ENCODE data around the gene CREB3. TPM values are rescaled to one million over a fixed set of nuclear protein-coding genes. Genes with fewer than 3 reads are reported as not detected.

CREB3 gene
- polyA plus RNA-seq, 2 donors = 10.5 to 13.6 TPM

GRCh38 chr9:35719546-35719945 is 12.9 kb upstream of the CREB3 start:
- Histone ChIP-seq H3K4me1 (ENCODE audit: control insufficient read depth in 2 of 2, insufficient read depth in 2 of 2, low read length in 1 of 2) (no peaks in the 10 kb centered on the region), H3K9me3 (ENCODE audit: control insufficient read depth in 2 of 2, insufficient read depth in 1 of 2, low read depth in 1 of 2, low read length in 1 of 2) (no peaks in the 10 kb centered on the region), H3K27me3 (ENCODE audit: control insufficient read depth in 1 of 2, insufficient read depth in 2 of 2, low read length in 2 of 2) (no peaks in the 10 kb centered on the region), H3K27ac (ENCODE audit: low read depth in 2 of 2, low read length in 1 of 2) (no peak overlapping the region), H3K4me3 (ENCODE audit: low read depth in 1 of 2, low read length in 2 of 2) (no peak overlapping the region), H3K36me3 (ENCODE audit: control insufficient read depth in 2 of 2, insufficient read depth in 2 of 2, low read length in 1 of 2) (peaks cover 52 to 78% of the 10 kb centered on the region in 2 donors)
- WGBS, 2 donors = 94 to 95% methylated on average over 4 of the region's 4 CpGs

- Histone ChIP-seq H3K9me3 (ENCODE audit: control insufficient read depth in 2 of 2, insufficient read depth in 1 of 2, low read depth in 1 of 2, low read length in 1 of 2) (no peaks in the 10 kb centered on the region), H3K4me1 (ENCODE audit: control insufficient read depth in 2 of 2, insufficient read depth in 2 of 2, low read length in 1 of 2) (peaks cover 0 to 6% of the 10 kb centered on the region in 2 donors), H3K36me3 (ENCODE audit: control insufficient read depth in 2 of 2, insufficient read depth in 2 of 2, low read length in 1 of 2) (peaks cover 40 to 53% of the 10 kb centered on the region in 2 donors), H3K27ac (ENCODE audit: low read depth in 2 of 2, low read length in 1 of 2) (no peak overlapping the region), H3K4me3 (ENCODE audit: low read depth in 1 of 2, low read length in 2 of 2) (no peak overlapping the region), H3K27me3 (ENCODE audit: control insufficient read depth in 1 of 2, insufficient read depth in 2 of 2, low read length in 2 of 2) (no peaks in the 10 kb centered on the region)
- 91 to 95% methylated on average over 2 of the region's 2 CpGs for WGBS, 2 donors
These were observed 9.0 kb upstream of the CREB3 start for GRCh38 chr9:35723426-35723825.

GRCh38 chr9:35723908-35724307 is 8.6 kb upstream of the CREB3 start:
- H3K4me3 ChIP-seq (ENCODE audit: low read depth in 1 of 2, low read length in 2 of 2) = no peak overlapping the region
- H3K36me3 ChIP-seq (ENCODE audit: control insufficient read depth in 2 of 2, insufficient read depth in 2 of 2, low read length in 1 of 2) = peaks cover 37 to 52% of the 10 kb centered on the region in 2 donors
- H3K9me3 ChIP-seq (ENCODE audit: control insufficient read depth in 2 of 2, insufficient read depth in 1 of 2, low read depth in 1 of 2, low read length in 1 of 2) = no peaks in the 10 kb centered on the region
- H3K27ac ChIP-seq (ENCODE audit: low read depth in 2 of 2, low read length in 1 of 2) = no peak overlapping the region
- no peaks in the 10 kb centered on the region for H3K27me3 ChIP-seq (ENCODE audit: control insufficient read depth in 1 of 2, insufficient read depth in 2 of 2, low read length in 2 of 2)
- 94% methylated on average over 8 of the region's 8 CpGs for WGBS, 2 donors
- peaks cover 0 to 10% of the 10 kb centered on the region in 2 donors for H3K4me1 ChIP-seq (ENCODE audit: control insufficient read depth in 2 of 2, insufficient read depth in 2 of 2, low read length in 1 of 2)

GRCh38 chr9:35725362-35725761 is 7.1 kb upstream of the CREB3 start:
- no peak overlapping the region for H3K27ac ChIP-seq (ENCODE audit: low read depth in 2 of 2, low read length in 1 of 2)
- H3K27me3 ChIP-seq (ENCODE audit: control insufficient read depth in 1 of 2, insufficient read depth in 2 of 2, low read length in 2 of 2) = no peaks in the 10 kb centered on the region
- H3K36me3 ChIP-seq (ENCODE audit: control insufficient read depth in 2 of 2, insufficient read depth in 2 of 2, low read length in 1 of 2) = peaks cover 23 to 38% of the 10 kb centered on the region in 2 donors
- no peaks in the 10 kb centered on the region for H3K9me3 ChIP-seq (ENCODE audit: control insufficient read depth in 2 of 2, insufficient read depth in 1 of 2, low read depth in 1 of 2, low read length in 1 of 2)
- H3K4me1 ChIP-seq (ENCODE audit: control insufficient read depth in 2 of 2, insufficient read depth in 2 of 2, low read length in 1 of 2) = peaks cover 3 to 14% of the 10 kb centered on the region in 2 donors
- WGBS, 2 donors = 92 to 94% methylated on average over 11 of the region's 11 CpGs
- no peak overlapping the region for H3K4me3 ChIP-seq (ENCODE audit: low read depth in 1 of 2, low read length in 2 of 2)

- no peaks in the 10 kb centered on the region for H3K9me3 ChIP-seq (ENCODE audit: control insufficient read depth in 2 of 2, insufficient read depth in 1 of 2, low read depth in 1 of 2, low read length in 1 of 2)
- no peaks in the 10 kb centered on the region for H3K27me3 ChIP-seq (ENCODE audit: control insufficient read depth in 1 of 2, insufficient read depth in 2 of 2, low read length in 2 of 2)
- H3K4me3 ChIP-seq (ENCODE audit: low read depth in 1 of 2, low read length in 2 of 2) = no peak overlapping the region
- H3K27ac ChIP-seq (ENCODE audit: low read depth in 2 of 2, low read length in 1 of 2) = peak overlapping the region; percentile 85
- H3K4me1 ChIP-seq (ENCODE audit: control insufficient read depth in 2 of 2, insufficient read depth in 2 of 2, low read length in 1 of 2) = peaks cover 6 to 14% of the 10 kb centered on the region in 2 donors
- 51 to 55% methylated on average over 3 of the region's 3 CpGs for WGBS, 2 donors
- H3K36me3 ChIP-seq (ENCODE audit: control insufficient read depth in 2 of 2, insufficient read depth in 2 of 2, low read length in 1 of 2) = peaks cover 12 to 28% of the 10 kb centered on the region in 2 donors
These were observed 5.5 kb upstream of the CREB3 start for GRCh38 chr9:35726931-35727330.

GRCh38 chr9:35727676-35728040 is 4.8 kb upstream of the CREB3 start:
- Histone ChIP-seq H3K27me3 (ENCODE audit: control insufficient read depth in 1 of 2, insufficient read depth in 2 of 2, low read length in 2 of 2) (no peaks in the 10 kb centered on the region), H3K9me3 (ENCODE audit: control insufficient read depth in 2 of 2, insufficient read depth in 1 of 2, low read depth in 1 of 2, low read length in 1 of 2) (no peaks in the 10 kb centered on the region), H3K4me1 (ENCODE audit: control insufficient read depth in 2 of 2, insufficient read depth in 2 of 2, low read length in 1 of 2) (peaks cover 8 to 14% of the 10 kb centered on the region in 2 donors), H3K36me3 (ENCODE audit: control insufficient read depth in 2 of 2, insufficient read depth in 2 of 2, low read length in 1 of 2) (peaks cover 8 to 22% of the 10 kb centered on the region in 2 donors), H3K27ac (ENCODE audit: low read depth in 2 of 2, low read length in 1 of 2) (peak overlapping the region; percentile 85), H3K4me3 (ENCODE audit: low read depth in 1 of 2, low read length in 2 of 2) (peak overlapping the region in 1 of 2 donors; percentile 0)
- 50 to 52% methylated on average over 5 of the region's 5 CpGs for WGBS, 2 donors

- Histone ChIP-seq H3K9me3 (ENCODE audit: control insufficient read depth in 2 of 2, insufficient read depth in 1 of 2, low read depth in 1 of 2, low read length in 1 of 2) (no peaks in the 10 kb centered on the region), H3K27me3 (ENCODE audit: control insufficient read depth in 1 of 2, insufficient read depth in 2 of 2, low read length in 2 of 2) (no peaks in the 10 kb centered on the region), H3K27ac (ENCODE audit: low read depth in 2 of 2, low read length in 1 of 2) (peak overlapping the region; percentile 85), H3K4me1 (ENCODE audit: control insufficient read depth in 2 of 2, insufficient read depth in 2 of 2, low read length in 1 of 2) (peaks cover 10 to 14% of the 10 kb centered on the region in 2 donors), H3K4me3 (ENCODE audit: low read depth in 1 of 2, low read length in 2 of 2) (peak overlapping the region; percentile 23 to 27), H3K36me3 (ENCODE audit: control insufficient read depth in 2 of 2, insufficient read depth in 2 of 2, low read length in 1 of 2) (peaks cover 8 to 20% of the 10 kb centered on the region in 2 donors)
- WGBS, 2 donors = 23 to 27% methylated on average over 9 to 10 of the region's 10 CpGs
These were observed 4.2 kb upstream of the CREB3 start for GRCh38 chr9:35728041-35728971.

GRCh38 chr9:35729101-35729500 is 3.4 kb upstream of the CREB3 start:
- peak overlapping the region in 1 of 2 donors; percentile 9 for H3K4me3 ChIP-seq (ENCODE audit: low read depth in 1 of 2, low read length in 2 of 2)
- H3K36me3 ChIP-seq (ENCODE audit: control insufficient read depth in 2 of 2, insufficient read depth in 2 of 2, low read length in 1 of 2) = peaks cover 3 to 13% of the 10 kb centered on the region in 2 donors
- H3K27ac ChIP-seq (ENCODE audit: low read depth in 2 of 2, low read length in 1 of 2) = peak overlapping the region; percentile 62 to 99
- 58 to 59% methylated on average over 3 of the region's 3 CpGs for whole genome bisulfite sequencing, 2 donors
- H3K4me1 ChIP-seq (ENCODE audit: control insufficient read depth in 2 of 2, insufficient read depth in 2 of 2, low read length in 1 of 2) = peaks cover 10 to 14% of the 10 kb centered on the region in 2 donors
- H3K9me3 ChIP-seq (ENCODE audit: control insufficient read depth in 2 of 2, insufficient read depth in 1 of 2, low read depth in 1 of 2, low read length in 1 of 2) = no peaks in the 10 kb centered on the region
- H3K27me3 ChIP-seq (ENCODE audit: control insufficient read depth in 1 of 2, insufficient read depth in 2 of 2, low read length in 2 of 2) = no peaks in the 10 kb centered on the region

GRCh38 chr9:35729700-35730485 is 2.6 kb upstream of the CREB3 start:
- peak overlapping the region; percentile 86 to 99 for H3K27ac ChIP-seq (ENCODE audit: low read depth in 2 of 2, low read length in 1 of 2)
- H3K9me3 ChIP-seq (ENCODE audit: control insufficient read depth in 2 of 2, insufficient read depth in 1 of 2, low read depth in 1 of 2, low read length in 1 of 2) = no peaks in the 10 kb centered on the region
- peak overlapping the region; percentile 3 to 9 for H3K4me3 ChIP-seq (ENCODE audit: low read depth in 1 of 2, low read length in 2 of 2)
- no peaks in the 10 kb centered on the region for H3K27me3 ChIP-seq (ENCODE audit: control insufficient read depth in 1 of 2, insufficient read depth in 2 of 2, low read length in 2 of 2)
- H3K36me3 ChIP-seq (ENCODE audit: control insufficient read depth in 2 of 2, insufficient read depth in 2 of 2, low read length in 1 of 2) = peaks cover 0 to 8% of the 10 kb centered on the region in 2 donors
- H3K4me1 ChIP-seq (ENCODE audit: control insufficient read depth in 2 of 2, insufficient read depth in 2 of 2, low read length in 1 of 2) = peaks cover 10 to 14% of the 10 kb centered on the region in 2 donors
- WGBS, 2 donors = 33 to 40% methylated on average over 6 of the region's 6 CpGs
